GM18507 (cell line): Measurements from ENCODE around the gene CAMKK1.

Experiments used
- DNase-seq: peaks from one replicate; pipeline ENCODE4 v3.0.0; 2011; ENCODE audit warnings: low read depth; ENCODE audit not compliant: insufficient read length; ENCODE audit errors: extremely low spot score
- FAIRE-seq: peaks from 2 replicates; lab custom pipeline; 2011; peaks lifted over from hg19 to GRCh38; lab: Jason Lieb, UNC

CAMKK1 gene

DNA sequence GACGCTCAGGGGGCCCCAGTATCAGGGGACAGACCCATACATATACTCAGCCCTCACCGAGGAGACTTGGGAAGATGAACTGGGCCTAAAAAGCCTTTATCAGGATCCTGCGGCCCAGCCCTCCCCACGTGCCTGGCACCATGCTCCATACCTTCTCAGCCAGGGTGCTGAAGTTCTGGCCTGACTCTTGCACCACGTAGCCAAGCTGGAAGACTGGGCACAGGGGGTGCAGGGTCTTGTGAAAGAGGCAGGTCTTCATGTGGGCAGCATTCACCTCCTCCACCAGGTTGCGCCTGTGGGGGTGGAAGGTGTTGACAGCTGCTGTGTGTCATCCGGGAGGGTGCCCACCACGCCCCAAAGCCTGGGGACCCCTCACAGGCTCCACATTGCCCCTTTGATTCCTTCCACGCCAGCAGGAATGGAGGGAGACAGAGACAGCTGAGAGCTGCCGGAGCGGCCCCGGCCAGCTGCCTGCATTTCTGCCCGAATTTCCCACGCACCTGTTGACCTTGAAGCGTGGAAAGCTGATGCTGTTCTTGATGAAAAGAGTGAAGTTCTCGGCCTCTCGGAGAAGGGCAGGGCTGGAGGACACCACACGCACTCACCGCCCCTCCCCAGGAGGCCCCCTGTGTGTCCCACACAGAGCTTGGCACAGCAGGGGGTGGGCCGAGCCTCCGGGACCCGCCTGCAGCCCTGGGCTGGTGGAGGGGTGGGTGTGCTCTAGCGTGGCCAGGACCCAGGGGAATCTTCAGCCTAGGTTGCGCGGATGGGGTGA, 10.4 kb upstream of the CAMKK1 start:
- DNase-seq (no peak), FAIRE-seq (no peak)

DNA sequence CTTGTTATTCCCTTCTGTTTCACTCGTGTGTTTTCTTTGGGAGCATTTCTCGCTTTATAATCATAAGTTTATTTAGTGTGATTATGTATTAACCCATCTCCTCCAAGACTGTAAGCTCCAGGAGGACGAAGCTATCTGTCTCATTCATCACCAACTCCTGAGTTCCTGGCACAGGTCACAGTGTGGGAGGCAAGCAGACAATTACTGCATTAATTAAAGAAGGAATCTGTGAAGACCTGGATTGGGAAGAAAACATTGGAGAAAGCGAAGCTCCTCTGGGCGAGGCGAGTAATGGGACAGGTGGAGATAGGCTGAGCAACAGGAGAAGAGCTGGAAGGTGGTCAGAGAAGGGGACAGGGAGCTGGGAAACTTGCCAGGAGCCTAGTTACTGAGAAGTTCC, 7.8 kb upstream of the CAMKK1 start:
- DNase-seq (no peak), FAIRE-seq (no peak)

DNA sequence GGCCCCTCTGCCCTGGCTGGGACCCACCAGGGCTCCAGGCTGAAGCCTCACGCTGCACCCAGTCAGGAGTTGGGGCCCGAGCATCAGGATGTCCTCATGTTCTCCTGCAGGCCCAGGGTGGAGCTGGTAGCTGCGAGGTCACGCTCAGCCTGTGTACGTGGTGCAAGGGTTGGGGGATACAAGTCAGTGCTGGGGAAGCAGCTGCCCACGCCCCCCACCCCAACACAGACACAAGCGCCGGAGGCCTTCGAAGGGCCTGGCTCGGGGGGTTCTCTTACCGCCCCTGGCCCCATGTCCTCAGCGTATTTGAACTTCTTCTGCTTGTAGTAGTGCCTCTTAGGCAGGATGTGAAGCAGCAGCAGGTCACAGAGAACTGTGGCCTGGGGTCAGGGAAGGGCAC, 4.9 kb upstream of the CAMKK1 start:
- DNase-seq (no peak), FAIRE-seq (no peak)

DNA sequence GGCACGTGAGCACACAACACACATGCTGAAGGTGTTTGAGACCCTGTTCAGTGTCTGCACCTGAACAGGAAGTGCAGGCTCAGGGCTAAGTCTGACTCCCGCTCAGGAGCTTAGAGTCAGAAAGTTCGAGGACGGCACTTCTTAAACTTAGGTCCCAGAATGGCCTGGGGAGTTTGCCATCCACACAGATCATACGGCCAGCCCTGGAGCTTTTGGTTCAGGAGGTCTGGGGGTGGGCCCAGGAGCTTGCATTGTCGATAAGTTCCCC, 4.0 kb upstream of the CAMKK1 start:
- FAIRE-seq, result no peak
- DNase-seq, result no peak

DNA sequence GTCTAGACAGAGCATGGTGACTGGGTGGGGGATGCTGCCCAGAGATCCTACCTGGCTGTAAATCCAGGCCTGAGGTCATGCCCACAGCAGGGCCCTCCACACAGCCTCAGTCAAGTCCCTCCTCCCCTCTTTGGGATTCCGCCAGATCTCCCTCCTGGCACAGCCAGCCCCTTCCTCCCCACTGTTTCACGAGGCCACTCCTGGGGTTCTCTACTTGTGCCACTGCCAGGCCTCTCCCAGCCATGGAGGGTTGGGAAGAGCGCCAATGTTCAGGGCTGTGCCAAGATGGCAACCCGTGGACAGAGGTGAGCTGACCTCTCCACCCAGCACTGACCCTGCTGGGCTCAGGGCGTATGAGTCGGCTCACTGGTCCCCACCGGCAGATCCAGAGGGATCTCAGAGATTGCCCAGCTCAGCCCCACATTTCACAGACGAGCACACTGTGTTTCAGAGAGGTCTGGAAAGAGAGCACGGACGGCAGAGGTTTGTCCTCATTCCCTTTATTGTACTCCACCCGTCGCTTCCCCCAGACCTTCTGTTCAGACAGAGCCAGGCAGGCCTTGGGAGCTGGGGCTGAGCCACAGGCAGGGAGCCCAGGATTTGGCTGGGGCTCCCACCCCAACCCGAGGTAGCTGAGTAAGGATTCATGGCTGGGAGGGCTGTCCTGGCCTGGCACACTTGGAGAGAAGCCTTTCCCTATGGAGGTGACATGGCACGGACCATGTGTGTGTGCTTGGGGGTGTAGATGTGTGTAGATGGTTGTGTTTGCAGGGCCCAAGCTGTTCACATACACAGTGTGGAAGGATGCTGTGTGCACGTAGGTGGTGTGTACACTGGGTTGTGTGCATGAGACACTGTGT, 3.5 kb upstream of the CAMKK1 start:
- FAIRE-seq (no peak), DNase-seq (no peak)

DNA sequence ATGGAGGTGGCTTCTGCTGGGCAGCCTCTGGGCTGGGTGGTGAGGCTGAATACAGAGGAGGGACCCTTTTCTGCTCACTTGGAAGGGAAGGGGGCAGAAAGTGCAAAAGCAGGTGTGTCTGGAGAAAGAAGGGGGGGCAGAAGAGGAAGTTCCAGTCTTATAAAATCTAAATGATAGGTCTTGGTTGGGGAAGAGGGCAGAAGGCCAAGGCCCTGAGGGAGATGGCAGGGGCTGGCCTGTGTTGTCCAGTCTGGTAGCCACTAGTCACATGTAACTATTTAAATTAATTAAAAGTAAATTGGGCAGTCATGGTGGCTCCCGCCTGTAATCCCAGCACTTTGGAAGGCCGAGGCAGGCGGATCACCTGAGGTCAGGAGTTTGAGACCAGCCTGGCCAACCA, 2.5 kb upstream of the CAMKK1 start:
- FAIRE-seq (no peak), DNase-seq (no peak)

DNA sequence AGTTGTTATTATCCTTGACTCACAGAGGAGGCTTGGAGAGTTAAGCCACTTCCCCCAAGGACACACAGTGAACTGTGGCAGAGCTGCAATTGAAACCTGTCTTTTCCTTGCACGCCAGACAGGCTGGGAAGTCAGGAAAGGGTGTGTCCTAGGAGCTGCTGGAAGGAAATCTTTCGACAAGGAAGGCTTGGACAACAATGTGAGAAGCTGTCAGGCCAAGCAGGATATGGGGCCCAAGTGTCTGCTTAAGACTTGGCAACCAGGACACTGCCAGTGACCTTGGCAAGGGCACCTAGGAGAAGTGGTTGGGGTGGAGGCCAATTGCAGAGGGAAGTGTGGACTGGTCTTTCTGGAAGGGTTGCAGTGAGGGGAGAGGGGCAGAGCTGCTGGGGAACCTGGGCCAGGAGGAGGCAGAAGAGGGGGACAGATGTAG, 2.1 kb upstream of the CAMKK1 start:
- DNase-seq, result no peak

DNA sequence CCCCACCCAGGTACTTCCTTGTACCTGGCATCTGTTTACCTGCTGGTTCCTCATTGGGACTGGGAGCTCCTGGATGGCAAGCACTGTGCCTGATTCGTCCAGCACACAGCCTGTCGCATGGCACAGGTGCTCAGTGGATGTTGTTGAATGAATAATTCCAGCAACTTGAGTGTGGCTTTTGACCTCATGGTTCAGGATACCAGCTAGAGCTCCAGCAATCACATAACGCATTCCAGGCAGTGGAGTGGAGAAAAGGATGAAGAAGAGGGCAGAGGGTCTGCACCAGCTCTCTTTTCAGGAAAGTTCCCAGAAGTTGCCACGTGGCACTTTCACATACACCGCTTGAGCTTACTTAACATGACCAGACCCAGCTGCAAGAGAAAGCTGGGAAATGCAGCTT, 1.3 kb upstream of the CAMKK1 start:
- DNase-seq, result no peak
- FAIRE-seq, result no peak

More for the DNA sequence above, 2.1 kb upstream of the CAMKK1 start:
- FAIRE-seq, result no peak

DNA sequence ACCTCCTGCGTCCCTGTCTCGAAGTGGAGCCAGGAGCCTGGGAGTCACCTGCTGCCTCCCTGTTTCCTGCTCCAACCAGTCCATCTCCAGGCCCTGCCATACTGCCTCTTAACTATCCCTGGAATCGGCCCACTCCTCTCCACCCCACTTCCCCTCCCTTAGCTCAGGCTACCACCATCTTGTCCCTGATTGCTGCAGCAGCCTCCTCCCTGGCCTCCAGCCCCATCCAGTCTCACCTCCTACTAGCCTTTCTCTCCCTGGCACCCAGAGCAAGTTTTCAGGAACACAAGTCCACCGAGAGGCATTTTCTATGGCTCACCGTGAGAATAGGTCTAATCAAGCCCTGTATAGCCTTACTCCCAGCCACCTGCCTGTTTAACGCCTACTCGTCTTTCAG, 865 bp upstream of the CAMKK1 start:
- DNase-seq, result no peak
- no peak for FAIRE-seq

DNA sequence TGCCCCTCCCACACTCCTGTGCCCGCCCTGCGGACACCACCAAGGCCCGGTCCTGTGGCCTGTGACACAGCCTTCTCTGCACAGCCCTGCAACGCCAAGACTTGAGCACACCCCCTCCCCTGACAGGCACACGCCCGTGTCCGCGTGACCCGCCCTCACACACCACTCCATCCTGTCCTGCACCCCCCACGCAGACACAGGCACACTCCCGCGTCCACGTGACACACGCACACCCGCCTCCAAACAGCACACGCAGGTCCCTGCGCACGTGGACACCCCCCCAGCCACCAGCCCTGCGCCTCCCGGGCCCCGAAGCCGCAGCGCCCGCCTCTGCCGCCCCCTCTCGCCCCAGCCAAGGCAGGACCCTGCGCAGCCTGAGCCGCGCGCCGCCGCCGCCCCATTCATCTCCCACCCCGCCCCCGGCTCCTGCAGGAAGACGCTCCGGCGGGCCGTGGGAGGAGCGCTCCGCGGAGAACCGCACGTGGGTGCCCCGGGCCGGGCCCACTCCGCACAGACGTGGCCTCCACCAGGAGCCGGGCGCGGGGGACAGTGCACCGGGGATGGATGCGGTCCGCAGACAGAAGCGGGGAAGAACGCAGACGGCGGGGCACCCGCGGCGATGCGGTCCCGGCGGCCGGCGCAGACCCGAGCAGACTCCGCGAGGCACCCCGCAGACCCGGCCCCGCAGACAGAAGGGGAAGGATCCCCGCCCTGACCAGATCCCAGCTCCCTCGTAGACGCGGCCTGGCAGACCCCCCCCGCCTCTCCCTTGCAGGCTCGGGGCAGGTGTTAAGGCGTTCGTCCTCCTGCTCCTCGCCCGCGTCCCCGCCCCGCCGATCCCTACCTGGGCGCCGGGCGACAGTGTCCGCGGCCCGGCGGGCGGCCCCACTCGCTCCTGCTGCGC, 506 bp downstream of the CAMKK1 start:
- DNase-seq (no peak), FAIRE-seq (no peak)

DNA sequence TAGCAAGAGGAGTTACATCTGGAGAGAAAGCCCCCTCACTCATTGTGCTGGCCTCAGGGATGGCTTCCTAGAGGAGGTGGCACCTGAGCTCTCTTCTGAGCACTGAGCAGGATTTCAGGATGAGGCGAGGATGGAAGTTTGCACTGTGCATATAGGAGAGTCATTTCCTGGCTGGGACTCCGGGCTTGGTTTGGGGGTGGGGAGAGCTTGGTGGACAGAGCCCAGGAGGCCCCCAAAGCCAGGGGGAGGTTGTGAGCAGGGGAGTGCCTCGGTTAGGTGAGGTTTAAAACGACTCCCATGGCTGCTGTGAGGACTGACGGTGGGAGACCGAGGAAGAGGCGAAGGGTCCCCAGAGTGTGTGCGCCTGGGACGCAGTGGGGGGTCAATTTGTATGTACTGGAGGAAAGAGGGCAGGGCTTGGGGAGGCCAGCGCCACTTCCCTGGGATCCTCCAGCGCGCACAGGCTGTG, 1.2 kb downstream of the CAMKK1 start:
- no peak for DNase-seq
- FAIRE-seq, result no peak

DNA sequence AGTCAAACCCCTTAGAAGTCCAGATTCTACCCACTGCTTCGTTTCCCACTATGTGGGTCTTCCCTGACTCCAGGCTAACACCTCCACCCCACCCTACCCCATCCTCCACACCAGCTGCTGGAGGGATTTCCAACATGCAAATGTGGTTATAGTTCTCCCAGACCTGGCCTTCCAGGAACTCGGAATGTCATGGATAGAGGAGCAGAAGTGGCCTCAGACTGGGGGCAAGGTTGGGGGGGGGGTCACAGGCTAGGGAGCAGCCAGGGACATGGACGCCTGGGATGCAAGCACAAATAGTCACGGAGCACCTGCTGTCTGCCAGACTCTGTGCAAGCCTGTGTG, 2.0 kb downstream of the CAMKK1 start:
- no peak for FAIRE-seq
- no peak for DNase-seq

DNA sequence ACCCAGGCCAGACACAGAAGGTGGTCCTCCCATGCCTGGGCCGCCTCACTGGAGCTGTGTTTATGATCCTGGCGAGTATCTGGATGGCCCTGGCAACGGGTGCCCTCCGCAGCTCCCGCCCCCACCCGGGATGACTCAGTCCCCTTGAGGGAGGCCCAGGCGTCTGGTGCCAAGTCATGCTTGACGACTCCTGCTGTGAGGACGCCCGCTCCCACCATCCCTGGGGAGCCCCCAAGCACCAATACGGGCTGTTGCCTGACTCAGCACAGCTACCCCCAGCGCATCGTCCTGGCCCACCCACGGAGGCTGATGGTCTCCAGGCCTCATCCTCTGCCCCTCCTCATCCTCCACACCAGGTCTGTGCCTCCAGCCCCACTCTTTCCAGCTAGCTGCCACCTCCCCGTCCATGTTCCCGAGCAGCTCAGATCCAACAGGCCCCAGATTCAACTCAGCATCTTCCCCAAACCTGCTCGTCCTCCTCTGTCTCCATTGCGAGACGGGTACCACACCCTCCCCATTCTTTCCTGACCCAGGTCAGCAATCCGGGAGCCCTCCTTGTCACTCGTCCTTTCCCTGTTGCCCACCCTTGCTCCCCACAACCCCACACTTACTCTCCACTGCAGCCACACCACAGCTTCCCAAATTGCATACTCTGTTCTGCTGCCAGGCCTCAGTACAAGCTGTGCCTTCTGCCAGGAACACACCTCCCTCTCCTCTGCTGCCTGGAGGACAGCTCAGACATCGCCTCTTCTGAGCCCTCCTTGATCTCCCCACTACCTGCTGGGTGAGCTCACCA, 2.6 kb downstream of the CAMKK1 start:
- DNase-seq (no peak), FAIRE-seq (no peak)

DNA sequence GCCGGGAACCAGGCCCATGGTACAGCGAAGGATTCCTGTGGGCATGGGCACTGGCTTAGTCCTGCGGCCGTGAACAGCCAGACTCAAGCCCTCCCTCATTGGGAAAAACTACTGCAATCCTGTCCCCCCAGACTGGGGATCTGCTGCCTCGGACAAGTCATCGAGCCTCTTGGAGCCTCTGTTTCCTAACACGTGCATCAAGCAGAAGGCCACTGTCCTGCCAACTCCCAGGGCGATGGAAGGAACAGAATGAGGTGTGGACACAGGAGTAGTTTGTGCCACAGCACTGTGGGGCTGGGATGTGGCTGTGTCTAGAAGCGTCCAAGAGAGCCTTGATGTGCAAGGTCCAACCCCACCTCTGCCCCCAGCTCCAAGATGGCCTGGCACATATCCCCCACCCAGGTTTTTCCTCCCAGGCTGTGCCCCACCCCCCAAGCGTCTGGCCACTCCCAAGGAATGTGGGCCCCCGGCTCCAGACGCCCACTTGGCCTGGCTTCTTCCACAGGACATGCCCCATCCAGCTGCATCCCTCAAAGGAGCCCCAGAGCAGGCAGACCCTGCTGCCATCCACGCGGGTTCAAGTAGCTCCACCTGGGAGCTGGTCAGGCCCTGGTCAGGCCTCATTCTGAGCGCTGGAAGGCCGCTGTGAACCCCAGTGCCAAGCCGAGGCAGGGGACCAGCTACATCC, 3.4 kb downstream of the CAMKK1 start:
- FAIRE-seq, result no peak

DNA sequence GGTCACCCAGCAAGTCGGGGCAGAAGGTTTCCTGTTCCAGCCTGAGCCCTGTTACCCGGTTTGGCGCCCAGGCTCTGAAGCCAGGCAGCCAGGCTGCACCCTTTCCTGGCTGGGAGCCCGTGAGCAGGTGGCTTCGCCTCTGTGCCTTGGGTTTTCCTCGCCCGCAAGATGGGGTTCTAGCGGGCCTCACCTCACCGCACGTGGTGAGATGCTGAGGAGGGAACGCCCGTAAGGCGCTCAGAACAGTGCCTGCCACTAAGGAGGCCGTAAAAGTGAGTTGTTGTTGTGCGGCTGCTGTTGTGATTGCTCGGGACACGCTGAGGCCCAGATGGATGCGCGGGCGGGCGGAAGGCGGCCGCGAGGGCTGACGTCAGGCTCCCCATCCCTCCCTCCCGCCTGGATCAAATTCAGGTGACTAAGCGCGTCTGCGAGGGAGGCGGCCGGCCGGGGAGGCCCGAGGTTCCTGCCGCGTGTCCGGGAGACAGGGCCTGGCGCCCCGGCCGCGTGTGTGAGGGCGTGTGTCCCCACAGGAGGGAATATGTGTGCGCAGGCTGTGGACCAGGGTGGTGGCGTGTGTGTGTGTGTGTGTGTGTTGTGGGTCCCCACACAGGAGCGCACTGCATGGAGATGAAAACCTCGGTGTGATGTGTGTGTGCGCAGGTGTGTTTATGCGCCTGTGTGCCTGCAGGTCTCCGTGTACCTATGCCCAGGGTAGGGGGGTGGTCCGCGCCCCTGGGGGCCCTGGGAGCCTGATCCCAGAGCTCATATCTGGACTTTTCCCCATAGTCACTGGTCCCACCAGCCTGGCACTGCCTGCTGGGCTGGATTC, 4.3 kb downstream of the CAMKK1 start:
- FAIRE-seq, result no peak

More for the DNA sequence above, 3.4 kb downstream of the CAMKK1 start:
- no peak for DNase-seq

DNA sequence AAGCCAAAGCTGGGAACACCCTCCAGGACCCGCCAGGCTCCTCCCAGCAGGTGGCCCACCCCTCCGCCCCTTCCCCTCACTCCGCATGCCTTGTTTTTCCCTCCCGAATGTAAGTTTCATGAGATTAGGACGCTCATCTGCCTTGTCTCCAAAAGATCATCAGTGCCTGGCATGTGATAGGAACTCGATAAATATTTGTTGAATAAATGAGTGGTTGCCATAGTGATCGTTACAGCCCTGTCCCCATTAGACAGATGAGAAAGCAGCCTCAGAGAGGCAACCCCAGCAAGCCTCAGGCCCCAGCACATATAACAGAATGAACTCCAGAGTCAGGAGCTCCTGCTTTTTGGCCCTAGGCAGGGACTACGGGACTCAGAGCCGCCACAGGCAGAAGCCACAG, 5.0 kb downstream of the CAMKK1 start:
- FAIRE-seq (no peak), DNase-seq (no peak)

More for the DNA sequence above, 4.3 kb downstream of the CAMKK1 start:
- DNase-seq, result no peak

DNA sequence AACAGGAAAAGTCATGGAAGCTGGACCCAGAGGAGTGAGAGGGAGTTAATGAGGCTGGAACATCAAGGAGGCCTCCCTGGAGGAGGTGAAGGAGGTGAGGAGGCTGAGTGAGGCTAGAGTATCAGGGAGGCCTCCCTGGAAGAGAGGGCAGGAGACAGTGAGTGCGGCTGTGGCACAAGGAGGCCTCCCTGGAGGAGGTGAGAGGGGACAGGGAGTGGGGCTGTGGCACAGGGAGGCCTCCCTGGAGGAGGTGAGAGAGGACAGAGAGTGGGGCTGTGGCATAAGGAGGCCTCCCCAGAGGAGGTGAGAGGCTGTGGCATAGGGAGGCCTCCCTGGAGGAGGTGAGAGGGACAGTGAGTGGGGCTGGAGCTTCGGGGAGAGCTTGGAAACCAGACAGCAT, 5.5 kb downstream of the CAMKK1 start:
- DNase-seq (no peak), FAIRE-seq (no peak)

DNA sequence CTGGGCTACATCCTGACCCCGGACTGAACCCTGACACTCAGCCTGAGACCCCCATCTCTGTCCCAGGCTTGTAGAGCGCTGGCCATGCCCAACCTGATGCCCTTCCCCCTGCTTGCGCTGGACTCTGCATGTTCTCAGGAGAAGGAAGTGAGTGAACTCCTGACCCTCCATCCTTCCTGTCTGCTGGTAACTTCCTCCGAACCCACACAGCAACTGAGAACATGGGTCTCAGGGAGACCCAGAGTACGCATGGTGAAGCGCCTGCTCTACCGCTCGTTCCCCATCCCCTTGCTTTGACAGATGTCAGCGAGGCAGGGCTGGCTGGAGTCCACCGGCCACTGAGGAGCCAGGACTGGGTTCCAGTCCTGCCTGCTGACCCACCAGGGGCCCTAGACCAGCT, 6.1 kb downstream of the CAMKK1 start:
- FAIRE-seq, result peak; percentile 51
- DNase-seq, result no peak
